ENCODE data around the gene RUVBL1.

DNA sequence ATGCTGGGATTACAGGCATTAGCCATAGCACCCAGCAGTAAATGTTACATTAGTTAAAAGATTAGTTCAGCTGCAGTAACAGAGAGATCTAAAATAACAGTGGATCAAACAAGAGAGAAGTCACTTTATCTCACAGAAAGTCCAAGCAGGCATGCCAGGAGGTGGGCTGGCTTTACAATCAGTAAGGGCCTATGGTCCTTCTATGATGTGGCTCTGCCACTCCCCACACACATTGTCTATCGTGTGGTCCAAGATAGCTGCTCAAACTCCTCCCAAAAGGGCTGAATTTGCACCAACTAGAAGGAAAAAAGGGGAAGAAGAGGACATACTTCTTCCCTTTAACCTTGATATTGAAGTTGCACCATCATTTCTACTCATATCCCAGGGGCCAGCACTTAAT is 4.6 kb upstream of the RUVBL1 start:
- TF ChIP-seq, protein P1, sequence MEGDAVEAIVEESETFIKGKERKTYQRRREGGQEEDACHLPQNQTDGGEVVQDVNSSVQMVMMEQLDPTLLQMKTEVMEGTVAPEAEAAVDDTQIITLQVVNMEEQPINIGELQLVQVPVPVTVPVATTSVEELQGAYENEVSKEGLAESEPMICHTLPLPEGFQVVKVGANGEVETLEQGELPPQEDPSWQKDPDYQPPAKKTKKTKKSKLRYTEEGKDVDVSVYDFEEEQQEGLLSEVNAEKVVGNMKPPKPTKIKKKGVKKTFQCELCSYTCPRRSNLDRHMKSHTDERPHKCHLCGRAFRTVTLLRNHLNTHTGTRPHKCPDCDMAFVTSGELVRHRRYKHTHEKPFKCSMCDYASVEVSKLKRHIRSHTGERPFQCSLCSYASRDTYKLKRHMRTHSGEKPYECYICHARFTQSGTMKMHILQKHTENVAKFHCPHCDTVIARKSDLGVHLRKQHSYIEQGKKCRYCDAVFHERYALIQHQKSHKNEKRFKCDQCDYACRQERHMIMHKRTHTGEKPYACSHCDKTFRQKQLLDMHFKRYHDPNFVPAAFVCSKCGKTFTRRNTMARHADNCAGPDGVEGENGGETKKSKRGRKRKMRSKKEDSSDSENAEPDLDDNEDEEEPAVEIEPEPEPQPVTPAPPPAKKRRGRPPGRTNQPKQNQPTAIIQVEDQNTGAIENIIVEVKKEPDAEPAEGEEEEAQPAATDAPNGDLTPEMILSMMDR (IDR thresholded peaks at IDR 0.05; ENCODE audit: low read depth, low read length) = no peak
- TF ChIP-seq EZH2phosphoT487 (IDR thresholded peaks at IDR 0.05; ENCODE audit: low read depth) = no peak
